Ishikawa (cell line): ENCODE data around the gene DET1.

Experiments
- CEBPB ChIP-seq: IDR thresholded peaks from 2 replicates; pipeline ENCODE4 v1.6.1; 2012
- RAD21 ChIP-seq: IDR thresholded peaks from 2 replicates; pipeline ENCODE4 v1.6.1; 2012; ENCODE audit warnings: low read depth
- TAF1 ChIP-seq: IDR thresholded peaks from 2 replicates; pipeline ENCODE4 v1.6.1; 2012; ENCODE audit warnings: low read depth, mild to moderate bottlenecking
- ZBTB7A ChIP-seq: IDR thresholded peaks from 2 replicates; pipeline ENCODE4 v1.6.1; 2012; ENCODE audit warnings: low read depth
- TF ChIP-seq, protein P1 (sequence below): IDR thresholded peaks from 2 replicates; pipeline ENCODE4 v1.6.1; 2012; ENCODE audit warnings: low read depth, mild to moderate bottlenecking

DNA sequence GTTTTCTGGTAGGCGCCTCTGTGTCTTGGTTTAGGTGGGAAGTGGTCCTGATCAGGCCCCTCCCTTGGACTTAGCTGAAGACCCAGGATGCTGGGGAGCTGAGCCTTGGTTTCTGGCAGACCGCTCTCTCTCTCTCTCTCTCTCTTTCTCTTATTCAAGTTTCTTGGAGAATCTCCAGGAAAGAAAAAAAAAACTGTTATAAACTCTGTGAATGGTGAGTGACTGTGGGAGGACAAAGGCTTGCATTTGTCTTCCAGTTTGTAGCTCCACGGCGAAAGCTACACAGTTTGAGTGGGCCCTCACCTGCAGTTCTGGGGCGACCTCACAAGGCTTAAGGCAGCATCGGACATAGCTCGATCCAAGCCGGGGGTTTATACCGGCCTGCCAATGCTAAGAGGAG, 7.5 kb downstream of the DET1 start:
- TF ChIP-seq, protein P1, sequence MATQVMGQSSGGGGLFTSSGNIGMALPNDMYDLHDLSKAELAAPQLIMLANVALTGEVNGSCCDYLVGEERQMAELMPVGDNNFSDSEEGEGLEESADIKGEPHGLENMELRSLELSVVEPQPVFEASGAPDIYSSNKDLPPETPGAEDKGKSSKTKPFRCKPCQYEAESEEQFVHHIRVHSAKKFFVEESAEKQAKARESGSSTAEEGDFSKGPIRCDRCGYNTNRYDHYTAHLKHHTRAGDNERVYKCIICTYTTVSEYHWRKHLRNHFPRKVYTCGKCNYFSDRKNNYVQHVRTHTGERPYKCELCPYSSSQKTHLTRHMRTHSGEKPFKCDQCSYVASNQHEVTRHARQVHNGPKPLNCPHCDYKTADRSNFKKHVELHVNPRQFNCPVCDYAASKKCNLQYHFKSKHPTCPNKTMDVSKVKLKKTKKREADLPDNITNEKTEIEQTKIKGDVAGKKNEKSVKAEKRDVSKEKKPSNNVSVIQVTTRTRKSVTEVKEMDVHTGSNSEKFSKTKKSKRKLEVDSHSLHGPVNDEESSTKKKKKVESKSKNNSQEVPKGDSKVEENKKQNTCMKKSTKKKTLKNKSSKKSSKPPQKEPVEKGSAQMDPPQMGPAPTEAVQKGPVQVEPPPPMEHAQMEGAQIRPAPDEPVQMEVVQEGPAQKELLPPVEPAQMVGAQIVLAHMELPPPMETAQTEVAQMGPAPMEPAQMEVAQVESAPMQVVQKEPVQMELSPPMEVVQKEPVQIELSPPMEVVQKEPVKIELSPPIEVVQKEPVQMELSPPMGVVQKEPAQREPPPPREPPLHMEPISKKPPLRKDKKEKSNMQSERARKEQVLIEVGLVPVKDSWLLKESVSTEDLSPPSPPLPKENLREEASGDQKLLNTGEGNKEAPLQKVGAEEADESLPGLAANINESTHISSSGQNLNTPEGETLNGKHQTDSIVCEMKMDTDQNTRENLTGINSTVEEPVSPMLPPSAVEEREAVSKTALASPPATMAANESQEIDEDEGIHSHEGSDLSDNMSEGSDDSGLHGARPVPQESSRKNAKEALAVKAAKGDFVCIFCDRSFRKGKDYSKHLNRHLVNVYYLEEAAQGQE: no peak
- TF ChIP-seq TAF1 (no peak), CEBPB (no peak), ZBTB7A (no peak), RAD21 (no peak)
